ENCODE results near the gene AGAP5. TPM values are rescaled to one million over a fixed set of nuclear protein-coding genes. Genes with fewer than 3 reads are reported as not detected.

Gene AGAP5
- total RNA-seq, 1 experiment from 2014 or later, result 13.4 TPM

DNA sequence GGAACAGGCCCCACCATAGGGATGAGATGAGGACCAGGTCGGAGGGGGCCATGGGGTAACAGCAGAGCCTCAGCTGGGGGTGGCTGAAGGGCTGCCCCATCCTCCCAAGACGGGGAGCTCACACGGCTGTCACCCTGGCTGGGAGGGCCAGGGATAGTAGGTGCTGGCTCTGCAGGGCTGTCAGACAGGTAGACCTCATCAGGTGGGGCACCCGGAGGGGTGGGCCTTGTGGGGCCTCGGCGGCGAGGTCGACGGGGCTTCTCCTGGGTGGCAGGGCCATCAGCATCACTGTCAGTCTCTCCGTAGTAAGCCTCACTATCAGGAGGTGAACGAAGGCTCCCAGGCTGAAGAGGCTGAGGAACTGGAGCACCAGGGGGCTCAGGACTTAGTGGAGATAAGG, 44.7 kb downstream of the AGAP5 start:
- no peak for DNase-seq
- Histone ChIP-seq H3K9me2 (ENCODE audit: insufficient read depth) (no peaks in the 10 kb centered on the region), H3K27ac (no peak overlapping the region), H3K9me3 (ENCODE audit: insufficient read depth, low read depth) (no peaks in the 10 kb centered on the region), H3F3A (ENCODE audit: insufficient read depth, low read depth) (no peaks in the 10 kb centered on the region), H3K4me3 (no peak overlapping the region), H3K27me3 (ENCODE audit: insufficient read depth, low read depth) (no peaks in the 10 kb centered on the region), H3K36me3 (ENCODE audit: low read depth) (no peaks in the 10 kb centered on the region), H2AFZ (no peak overlapping the region), H4K20me1 (ENCODE audit: insufficient read depth) (no peaks in the 10 kb centered on the region), H3K4me1 (replicated peaks; ENCODE audit: insufficient read depth) (no peaks in the 10 kb centered on the region), H3K79me2 (ENCODE audit: low read depth) (no peaks in the 10 kb centered on the region), H3K4me2 (no peak overlapping the region)
- POLR2A ChIA-PET (ENCODE audit: unreplicated experiment), result no interaction called here
- BruUV-seq (replicated peaks), result no TSS peak
- intact Hi-C loops (cut with micrococcal nuclease; ENCODE audit: unreplicated experiment), result loop anchor here (5.0 kb wide), 1 partner anchor 224 kb away; no protein-coding TSS in a partner anchor
- TF ChIP-seq EZH2 (IDR thresholded peaks at IDR 0.05; ENCODE audit: low read depth) (no peak), CTCF (conservative IDR thresholded peaks at IDR 0.05) (no peak)
- CTCF ChIA-PET, result no interaction called here

- Histone ChIP-seq H3F3A (ENCODE audit: insufficient read depth, low read depth) (no peaks in the 10 kb centered on the region), H3K4me3 (no peak overlapping the region), H2AFZ (no peak overlapping the region), H3K36me3 (ENCODE audit: low read depth) (no peaks in the 10 kb centered on the region), H3K9me3 (ENCODE audit: insufficient read depth, low read depth) (no peaks in the 10 kb centered on the region), H3K27ac (no peak overlapping the region), H3K4me1 (replicated peaks; ENCODE audit: insufficient read depth) (no peaks in the 10 kb centered on the region), H3K4me2 (no peak overlapping the region), H3K27me3 (ENCODE audit: insufficient read depth, low read depth) (no peaks in the 10 kb centered on the region), H4K20me1 (ENCODE audit: insufficient read depth) (no peaks in the 10 kb centered on the region), H3K9me2 (ENCODE audit: insufficient read depth) (no peaks in the 10 kb centered on the region), H3K79me2 (ENCODE audit: low read depth) (no peaks in the 10 kb centered on the region)
- POLR2A ChIA-PET (ENCODE audit: unreplicated experiment), result interaction anchor here (0.6 kb wide), 1 partner anchor 117 kb away, joined by 5 read pairs; no protein-coding TSS in a partner anchor
- no peak for TF ChIP-seq EZH2 (IDR thresholded peaks at IDR 0.05; ENCODE audit: low read depth)
- no peak for TF ChIP-seq CTCF (conservative IDR thresholded peaks at IDR 0.05)
- intact Hi-C loops (cut with micrococcal nuclease; ENCODE audit: unreplicated experiment), result loop anchor here (5.0 kb wide), 1 partner anchor 227 kb away; no protein-coding TSS in a partner anchor
- CTCF ChIA-PET, result no interaction called here
- no TSS peak for BruUV-seq (replicated peaks)
- no peak for DNase-seq
These were observed 47.2 kb downstream of the AGAP5 start for GRCh38 chr10:73650537-73651331.

- no peaks in the 10 kb centered on the region for H3K9me3 ChIP-seq (ENCODE audit: insufficient read depth, low read depth)
- H2AFZ ChIP-seq, result no peak overlapping the region
- ChIA-PET CTCF (no interaction called here), POLR2A (ENCODE audit: unreplicated experiment) (interaction anchor here (0.6 kb wide), 1 partner anchor 15 kb away, joined by 9 read pairs; no protein-coding TSS in a partner anchor)
- H4K20me1 ChIP-seq (ENCODE audit: insufficient read depth), result no peaks in the 10 kb centered on the region
- no peak for DNase-seq
- intact Hi-C loops (cut with micrococcal nuclease; ENCODE audit: unreplicated experiment), result loop anchor here (5.0 kb wide), 1 partner anchor 227 kb away; no protein-coding TSS in a partner anchor
- H3K27ac ChIP-seq, result no peak overlapping the region
- H3K4me1 ChIP-seq (replicated peaks; ENCODE audit: insufficient read depth), result no peaks in the 10 kb centered on the region
- H3K4me2 ChIP-seq, result no peak overlapping the region
- TF ChIP-seq CTCF (conservative IDR thresholded peaks at IDR 0.05) (no peak), EZH2 (IDR thresholded peaks at IDR 0.05; ENCODE audit: low read depth) (no peak)
- no peaks in the 10 kb centered on the region for H3K9me2 ChIP-seq (ENCODE audit: insufficient read depth)
- no peaks in the 10 kb centered on the region for H3K27me3 ChIP-seq (ENCODE audit: insufficient read depth, low read depth)
- H3F3A ChIP-seq (ENCODE audit: insufficient read depth, low read depth), result no peaks in the 10 kb centered on the region
- no TSS peak for BruUV-seq (replicated peaks)
- H3K79me2 ChIP-seq (ENCODE audit: low read depth), result no peaks in the 10 kb centered on the region
- no peaks in the 10 kb centered on the region for H3K36me3 ChIP-seq (ENCODE audit: low read depth)
- no peak overlapping the region for H3K4me3 ChIP-seq
These were observed 47.9 kb downstream of the AGAP5 start for GRCh38 chr10:73649876-73650536.

All from PC-9 (cell line).